Neural cell (in vitro differentiated cells): ENCODE measurements around the gene TENT5C. TPM values are rescaled to one million over a fixed set of nuclear protein-coding genes. Genes with fewer than 3 reads are reported as not detected.

Experiments used
- H2AFZ ChIP-seq: fragments of 200-600, 300-800 bp; sonication (generic), shearing (Covaris generic); 2 replicates; pipeline ENCODE4 v1.6.0; 2014; ENCODE audit warnings: low read depth, mild to moderate bottlenecking, antibody characterized with exemption, low read length, moderate library complexity
- H3F3A ChIP-seq: fragments of 200-600 bp; shearing (Covaris generic); 2 replicates; pipeline ENCODE4 v1.6.1; 2016; ENCODE audit warnings: mild to moderate bottlenecking, moderate library complexity, mixed read lengths, antibody characterized with exemption, low read length; ENCODE audit not compliant: insufficient read depth, poor library complexity, severe bottlenecking
- H3K27ac ChIP-seq: fragments of 200-600, 300-800 bp; sonication (generic), shearing (Covaris generic); 2 replicates; pipeline ENCODE4 v1.5.1; 2014; ENCODE audit warnings: mild to moderate bottlenecking, low read length, moderate library complexity
- H3K27me3 ChIP-seq: fragments of 300-800, 200-600 bp; sonication (generic), shearing (Covaris generic); 2 replicates; pipeline ENCODE4 v1.6.0; 2014; ENCODE audit warnings: mild to moderate bottlenecking, low read depth, low read length, moderate library complexity; ENCODE audit not compliant: insufficient read depth
- H3K36me3 ChIP-seq: fragments of 300-800, 200-600 bp; sonication (generic), shearing (Covaris generic); 2 replicates; pipeline ENCODE4 v1.5.1; 2014; ENCODE audit warnings: mild to moderate bottlenecking, antibody characterized with exemption, low read length, moderate library complexity; ENCODE audit not compliant: insufficient read depth
- H3K4me2 ChIP-seq: fragments of 300-800, 200-600 bp; sonication (generic), shearing (Covaris generic); 2 replicates; pipeline ENCODE4 v1.6.0; 2014; ENCODE audit warnings: mild to moderate bottlenecking, low read length
- H3K4me3 ChIP-seq: fragments of 300-800, 200-600 bp; sonication (generic), shearing (Covaris generic); 2 replicates; pipeline ENCODE4 v1.5.1; 2014; ENCODE audit warnings: mild to moderate bottlenecking, low read length, moderate library complexity
- H3K79me2 ChIP-seq: fragments of 200-600 bp; shearing (Covaris generic); replicated peaks from 2 replicates; pipeline ENCODE4 v1.6.0; 2014; ENCODE audit warnings: mild to moderate bottlenecking, low read length, moderate library complexity; ENCODE audit not compliant: insufficient read depth
- H3K9ac ChIP-seq: fragments of 300-800, 200-600 bp; sonication (generic), shearing (Covaris generic); 2 replicates; pipeline ENCODE4 v1.6.1; 2016; ENCODE audit warnings: mild to moderate bottlenecking, low read length, mixed read lengths
- H3K9me2 ChIP-seq: fragments of 200-600 bp; shearing (Covaris generic); 2 replicates; pipeline ENCODE4 v1.6.1; 2016; ENCODE audit warnings: mild to moderate bottlenecking, low read length, mixed read lengths; ENCODE audit not compliant: insufficient read depth
- H3K9me3 ChIP-seq: fragments of 200-600, 300-800 bp; sonication (generic), shearing (Covaris generic); 2 replicates; pipeline ENCODE4 v1.6.1; 2016; ENCODE audit warnings: mild to moderate bottlenecking, mixed run types, low read length, moderate library complexity, mixed read lengths
- H4K20me1 ChIP-seq: fragments of 200-600 bp; shearing (Covaris generic); 2 replicates; pipeline ENCODE4 v1.6.1; 2016; ENCODE audit warnings: mild to moderate bottlenecking, mixed run types; ENCODE audit not compliant: insufficient read depth
- CTCF ChIP-seq: fragments of 450-650 bp; IDR thresholded peaks from 2 replicates; pipeline ENCODE4 v1.5.1; 2014; ENCODE audit warnings: antibody characterized with exemption, mild to moderate bottlenecking, moderate library complexity; ENCODE audit not compliant: poor library complexity, severe bottlenecking
- EZH2 ChIP-seq: fragments of 200-600, 300-800 bp; shearing (Covaris generic), sonication (generic); IDR thresholded peaks from 2 replicates; pipeline ENCODE4 v1.6.1; 2014; ENCODE audit warnings: antibody characterized with exemption, low read length, borderline replicate concordance, mild to moderate bottlenecking; ENCODE audit not compliant: insufficient read depth, poor library complexity, severe bottlenecking
- POLR2AphosphoS5 ChIP-seq: IDR thresholded peaks from 2 replicates; pipeline ENCODE4 v1.6.1; 2012
- REST ChIP-seq: IDR thresholded peaks from 2 replicates; pipeline ENCODE4 v1.6.1; 2012; ENCODE audit warnings: borderline replicate concordance
- polyA plus RNA-seq: library from polyadenylated mRNA; depleted of rRNA; stranded (reverse); fragments of >200 nt; gene quantifications from 2 replicates; pipeline ENCODE4 v1.2.3, GENCODE V29; 2014

Gene TENT5C
- polyA plus RNA-seq, 1 donor from 2014 or later: 0.05 TPM

- Histone ChIP-seq H3K9me2 (no peaks in the 10 kb centered on the region), H3F3A (no peaks in the 10 kb centered on the region), H3K9me3 (no peaks in the 10 kb centered on the region), H3K27ac (no peak overlapping the region), H4K20me1 (no peaks in the 10 kb centered on the region), H3K36me3 (no peaks in the 10 kb centered on the region), H2AFZ (no peak overlapping the region), H3K4me3 (no peak overlapping the region), H3K9ac (no peak overlapping the region), H3K79me2 (no peaks in the 10 kb centered on the region), H3K4me2 (no peak overlapping the region), H3K27me3 (no peaks in the 10 kb centered on the region)
- TF ChIP-seq CTCF (no peak), REST (no peak), EZH2 (no peak), POLR2AphosphoS5 (no peak)
These were observed 70.8 kb downstream of the TENT5C start for GRCh38 chr1:117676615-117677130.

Other genes with a start within 250 kb of the TENT5C start
- 25.0 and 27.0 TPM in 2 replicates for gene MAN1A2, start 238.6 kb upstream of the TENT5C start, polyA plus RNA-seq